Mammary epithelial cell (primary cell): ENCODE results near the gene SYT17.

Experiments used
- CTCF ChIP-seq, 2 donors: IDR thresholded peaks in 1 of 2; conservative IDR thresholded peaks in 1 of 2; 2 replicates each; pipeline ENCODE4 v1.5.1; 2011 to 2012; ENCODE audit warnings: inconsistent platforms in 2 of 2, low read length in 2 of 2, mild to moderate bottlenecking in 2 of 2, control low read depth in 1 of 2, low read depth in 1 of 2; ENCODE audit not compliant: insufficient read depth in 1 of 2; ENCODE audit errors: extremely low read depth in 1 of 2
- EZH2 ChIP-seq: IDR thresholded peaks from 2 replicates; pipeline ENCODE4 v1.6.1; 2012; ENCODE audit warnings: low read length, inconsistent platforms, borderline replicate concordance

- TF ChIP-seq CTCF (conservative IDR thresholded peaks at IDR 0.05 in 1 of 2, IDR thresholded peaks at IDR 0.05 in 1 of 2; ENCODE audit: extremely low read depth in 1 of 2, insufficient read depth in 1 of 2, low read depth in 1 of 2, low read length in 2 of 2) (no peak), EZH2 (no peak)
Measured at GRCh38 chr16:19228052-19228451, 60.0 kb downstream of the SYT17 start.
